ENCODE results near the gene ANXA3. TPM values are rescaled to one million over a fixed set of nuclear protein-coding genes. Genes with fewer than 3 reads are reported as not detected.

ANXA3 gene
- total and polyA plus RNA-seq, 2 experiments from 2014 or later = 194 to 198 TPM

DNA sequence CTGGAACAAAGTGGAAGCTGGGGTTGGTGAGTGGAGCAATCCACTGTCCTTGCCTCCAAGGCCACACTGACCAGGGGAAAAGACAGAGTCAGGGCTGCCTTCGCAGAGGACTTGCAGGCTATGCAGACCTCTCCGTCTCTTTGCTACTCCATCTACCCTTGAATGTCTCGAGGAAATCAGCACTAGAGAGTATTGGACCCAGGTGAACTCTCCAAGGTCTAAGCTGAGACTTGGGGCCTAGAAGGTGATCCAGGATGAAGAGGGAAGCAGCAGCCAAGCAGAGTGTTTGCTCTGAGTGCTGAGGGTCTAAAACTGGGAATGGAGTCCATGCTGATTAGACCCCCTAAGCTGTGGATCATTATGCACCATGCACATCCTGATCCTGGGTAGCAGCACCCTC, 54.5 kb downstream of the ANXA3 start:
- Histone ChIP-seq H3K36me3 (replicated peaks; ENCODE audit: insufficient read depth, low read depth) (no peaks in the 10 kb centered on the region), H4K20me1 (ENCODE audit: insufficient read depth, poor library complexity, severe bottlenecking) (no peaks in the 10 kb centered on the region), H3K4me3 (no peak overlapping the region), H3K4me1 (ENCODE audit: insufficient read depth) (peaks cover 4% of the 10 kb centered on the region), H3K27ac (no peak overlapping the region), H2AFZ (no peak overlapping the region), H3K27me3 (no peaks in the 10 kb centered on the region), H3K4me2 (no peak overlapping the region), H3K9me3 (ENCODE audit: low read depth) (no peaks in the 10 kb centered on the region), H3K9me2 (replicated peaks; ENCODE audit: insufficient read depth) (no peaks in the 10 kb centered on the region), H3K79me2 (no peaks in the 10 kb centered on the region)
- DNase-seq (ENCODE audit: low spot score) = no peak
- 95% methylated on average over 3 of the region's 3 CpGs for WGBS (ENCODE audit: low lambda C conversion rate, missing lambda C conversion rate)
- no peak for TF ChIP-seq CTCF (IDR thresholded peaks at IDR 0.05; ENCODE audit: poor library complexity)
- TF ChIP-seq EZH2phosphoT487 (IDR thresholded peaks at IDR 0.05; ENCODE audit: low read depth, severe bottlenecking, unreplicated experiment) = no peak
- TF ChIP-seq EZH2 (IDR thresholded peaks at IDR 0.05; ENCODE audit: borderline replicate concordance) = no peak

- Histone ChIP-seq H2AFZ (no peak overlapping the region), H3K9me3 (ENCODE audit: low read depth) (no peaks in the 10 kb centered on the region), H3K27me3 (no peaks in the 10 kb centered on the region), H3K4me3 (no peak overlapping the region), H3K79me2 (no peaks in the 10 kb centered on the region), H3K36me3 (replicated peaks; ENCODE audit: insufficient read depth, low read depth) (no peaks in the 10 kb centered on the region), H3K27ac (no peak overlapping the region), H3K4me2 (no peak overlapping the region), H4K20me1 (ENCODE audit: insufficient read depth, poor library complexity, severe bottlenecking) (no peaks in the 10 kb centered on the region), H3K9me2 (replicated peaks; ENCODE audit: insufficient read depth) (no peaks in the 10 kb centered on the region), H3K4me1 (ENCODE audit: insufficient read depth) (peaks cover 4% of the 10 kb centered on the region)
- no peak for DNase-seq (ENCODE audit: low spot score)
- WGBS (ENCODE audit: low lambda C conversion rate, missing lambda C conversion rate) = 94% methylated on average over 1 of the region's 1 CpG
- no peak for TF ChIP-seq EZH2 (IDR thresholded peaks at IDR 0.05; ENCODE audit: borderline replicate concordance)
- no peak for TF ChIP-seq CTCF (IDR thresholded peaks at IDR 0.05; ENCODE audit: poor library complexity)
- no peak for TF ChIP-seq EZH2phosphoT487 (IDR thresholded peaks at IDR 0.05; ENCODE audit: low read depth, severe bottlenecking, unreplicated experiment)
These were observed 55.0 kb downstream of the ANXA3 start for GRCh38 chr4:78606530-78607095.

- H3K36me3 ChIP-seq (replicated peaks; ENCODE audit: insufficient read depth, low read depth) = no peaks in the 10 kb centered on the region
- TF ChIP-seq EZH2 (IDR thresholded peaks at IDR 0.05; ENCODE audit: borderline replicate concordance) = no peak
- TF ChIP-seq EZH2phosphoT487 (IDR thresholded peaks at IDR 0.05; ENCODE audit: low read depth, severe bottlenecking, unreplicated experiment) = no peak
- no peak for TF ChIP-seq CTCF (IDR thresholded peaks at IDR 0.05; ENCODE audit: poor library complexity)
- no peak overlapping the region for H3K4me3 ChIP-seq
- H4K20me1 ChIP-seq (ENCODE audit: insufficient read depth, poor library complexity, severe bottlenecking) = no peaks in the 10 kb centered on the region
- no peak overlapping the region for H3K4me2 ChIP-seq
- H3K4me1 ChIP-seq (ENCODE audit: insufficient read depth) = peaks cover 4% of the 10 kb centered on the region
- H3K9me3 ChIP-seq (ENCODE audit: low read depth) = no peaks in the 10 kb centered on the region
- WGBS (ENCODE audit: low lambda C conversion rate, missing lambda C conversion rate) = 91% methylated on average over 4 of the region's 4 CpGs
- H3K9me2 ChIP-seq (replicated peaks; ENCODE audit: insufficient read depth) = no peaks in the 10 kb centered on the region
- DNase-seq (ENCODE audit: low spot score) = no peak
- no peak overlapping the region for H2AFZ ChIP-seq
- H3K79me2 ChIP-seq = no peaks in the 10 kb centered on the region
- no peak overlapping the region for H3K27ac ChIP-seq
- H3K27me3 ChIP-seq = no peaks in the 10 kb centered on the region
These were observed 57.1 kb downstream of the ANXA3 start for GRCh38 chr4:78608684-78609083.

Data from hepatocyte (in vitro differentiated cells).